Measurements from ENCODE around the gene CASK.
A peak's percentile ranks its signal among the peaks of the same experiment; 100 is the strongest.

CASK gene
- 11.6 to 21.8 (median 14.2) reads per million in 18 experiments for total RNA-seq

GRCh38 chrX:41923211-41923977, at the start of gene CASK:
Gene CASK, minus strand, starts transcription at chrX:41923554. Its CDS starts 566 bp downstream, at chrX:41922988.
- peak; percentile 87 to 90 for DNase-seq

- no peak for DNase-seq
Observed at GRCh38 chrX:41971346-41971745, 48.0 kb upstream of the CASK start.

- DNase-seq: no peak
Observed at GRCh38 chrX:41970419-41970818, 47.1 kb upstream of the CASK start.

- no peak for DNase-seq
Observed at GRCh38 chrX:41963348-41963747, 40.0 kb upstream of the CASK start.

- no peak for DNase-seq
Observed at GRCh38 chrX:41960142-41960541, 36.8 kb upstream of the CASK start.

GRCh38 chrX:41958861-41959260, 35.5 kb upstream of the CASK start:
- no peak for DNase-seq

GRCh38 chrX:41956027-41956426, 32.7 kb upstream of the CASK start:
- DNase-seq: no peak

- DNase-seq: no peak
Observed at GRCh38 chrX:41952102-41952501, 28.7 kb upstream of the CASK start.

GRCh38 chrX:41946989-41947612, 23.7 kb upstream of the CASK start:
- no peak for DNase-seq

GRCh38 chrX:41946235-41946634, 22.9 kb upstream of the CASK start:
- DNase-seq: no peak

GRCh38 chrX:41935832-41936231, 12.5 kb upstream of the CASK start:
- DNase-seq: no peak

GRCh38 chrX:41933546-41933945, 10.2 kb upstream of the CASK start:
- DNase-seq: no peak

- DNase-seq: no peak
Observed at GRCh38 chrX:41932885-41933284, 9.5 kb upstream of the CASK start.

- DNase-seq: no peak
Observed at GRCh38 chrX:41931591-41931990, 8.2 kb upstream of the CASK start.

GRCh38 chrX:41923978-41924683, 777 bp upstream of the CASK start:
- DNase-seq: peak in 1 of 2 donors; percentile 5

- no peak for DNase-seq
Observed at GRCh38 chrX:41922431-41923151, 763 bp downstream of the CASK start.

GRCh38 chrX:41921492-41922430, 1.6 kb downstream of the CASK start:
- peak; percentile 60 to 72 for DNase-seq

- no peak for DNase-seq
Observed at GRCh38 chrX:41919870-41920269, 3.5 kb downstream of the CASK start.

GRCh38 chrX:41917517-41917916, 5.8 kb downstream of the CASK start:
- no peak for DNase-seq

GRCh38 chrX:41913476-41913875, 9.9 kb downstream of the CASK start:
- no peak for DNase-seq

GRCh38 chrX:41912923-41913322, 10.4 kb downstream of the CASK start:
- DNase-seq: no peak

- no peak for DNase-seq
Observed at GRCh38 chrX:41909068-41909467, 14.3 kb downstream of the CASK start.

Measured in inflammatory macrophage (primary cell).